Gastrocnemius medialis (tissue), 4 donors: ENCODE measurements around the gene GRIK4.

Experiments used
- CTCF ChIP-seq, 5 experiments: fragments of 450-650 bp in 3 of 5; fragments of 200-600 bp in 2 of 5; sonication (generic) in 2 of 5; IDR thresholded peaks in 4 of 5; conservative IDR thresholded peaks in 1 of 5; 1 replicate in 4 of 5; 2 replicates in 1 of 5; pipeline ENCODE4 v1.5.1; 2016 to 2019; ENCODE audit warnings: antibody characterized with exemption in 5 of 5, mild to moderate bottlenecking in 3 of 5, moderate library complexity in 3 of 5
- POLR2A ChIP-seq, 2 donors: fragments of 450-650 bp; IDR thresholded peaks; one replicate each; pipeline ENCODE4 v1.6.1; 2017; ENCODE audit warnings: antibody characterized with exemption in 2 of 2, mild to moderate bottlenecking in 2 of 2, moderate library complexity in 2 of 2

- no peak for TF ChIP-seq CTCF (IDR thresholded peaks at IDR 0.05 in 4 of 5, conservative IDR thresholded peaks at IDR 0.05 in 1 of 5)
- no peak for TF ChIP-seq POLR2A (IDR thresholded peaks at IDR 0.05)
Observed at GRCh38 chr11:120651396-120651795, 139.8 kb downstream of the GRIK4 start.
